NT2/D1 (cell line): Measurements from ENCODE around the gene MPPE1.

ENCODE experiments used
- DNase-seq: peaks from one replicate; pipeline ENCODE4 v3.0.0-alpha.2; 2011; ENCODE audit warnings: low read depth, low spot score
- H3K27me3 ChIP-seq: 2 replicates; pipeline ENCODE4 v1.6.0; 2011; ENCODE audit warnings: mild to moderate bottlenecking; ENCODE audit not compliant: insufficient read length, insufficient read depth
- H3K36me3 ChIP-seq: 2 replicates; pipeline ENCODE4 v1.6.1; 2011; ENCODE audit warnings: mild to moderate bottlenecking, low read length, mixed read lengths; ENCODE audit not compliant: insufficient read depth, insufficient read length
- H3K4me1 ChIP-seq: 2 replicates; pipeline ENCODE4 v1.5.1; 2011; ENCODE audit not compliant: insufficient read depth, insufficient read length
- H3K4me3 ChIP-seq: 2 replicates; pipeline ENCODE4 v1.5.1; 2011; ENCODE audit warnings: low read depth; ENCODE audit not compliant: insufficient read length
- H3K9ac ChIP-seq: 2 replicates; pipeline ENCODE4 v1.6.0; 2011; ENCODE audit warnings: low read depth; ENCODE audit not compliant: insufficient read length
- H3K9me3 ChIP-seq: 2 replicates; pipeline ENCODE4 v1.5.1; 2011; ENCODE audit warnings: mild to moderate bottlenecking, low read length; ENCODE audit not compliant: insufficient read depth
- SUZ12 ChIP-seq: IDR thresholded peaks from 2 replicates; pipeline ENCODE4 v1.6.1; 2011; ENCODE audit not compliant: insufficient read length, insufficient read depth; ENCODE audit errors: extremely low read depth
- YY1 ChIP-seq: IDR thresholded peaks from 2 replicates; pipeline ENCODE4 v1.6.1; 2011; ENCODE audit not compliant: insufficient read length, insufficient read depth
- ZNF274 ChIP-seq: IDR thresholded peaks from 2 replicates; pipeline ENCODE4 v1.6.1; 2011; ENCODE audit warnings: mild to moderate bottlenecking, low read depth, low read length

The MPPE1 gene

GRCh38 chr18:11877497-11878135 lies 30.5 kb downstream of the MPPE1 start:
- TF ChIP-seq YY1 (no peak), SUZ12 (no peak), ZNF274 (no peak)
- peaks cover 6% of the 10 kb centered on the region; the same call in 1 of the 2 replicates for H3K9me3 ChIP-seq

GRCh38 chr18:11874676-11875075 lies 33.4 kb downstream of the MPPE1 start:
- no peak for TF ChIP-seq SUZ12
- TF ChIP-seq ZNF274 = no peak
- TF ChIP-seq YY1 = no peak
- Histone ChIP-seq H3K36me3 (peaks cover 8% of the 10 kb centered on the region), H3K27me3 (no peaks in the 10 kb centered on the region), H3K4me3 (no peak overlapping the region), H3K9me3 (peaks cover 6% of the 10 kb centered on the region; the same call in 1 of the 2 replicates), H3K9ac (no peak overlapping the region), H3K4me1 (no peaks in the 10 kb centered on the region)
- DNase-seq = no peak

More at GRCh38 chr18:11877497-11878135, 30.5 kb downstream of the MPPE1 start:
- H3K27me3 ChIP-seq = no peaks in the 10 kb centered on the region
- no peak for DNase-seq
- peaks cover 14% of the 10 kb centered on the region for H3K36me3 ChIP-seq
- no peak overlapping the region for H3K9ac ChIP-seq
- H3K4me1 ChIP-seq = no peaks in the 10 kb centered on the region
- H3K4me3 ChIP-seq = no peak overlapping the region

GRCh38 chr18:11873670-11874340 lies 34.3 kb downstream of the MPPE1 start:
- TF ChIP-seq YY1 (no peak), SUZ12 (no peak), ZNF274 (no peak)

GRCh38 chr18:11872479-11873136 lies 35.5 kb downstream of the MPPE1 start:
- Histone ChIP-seq H3K4me1 (no peaks in the 10 kb centered on the region), H3K36me3 (peaks cover 12% of the 10 kb centered on the region), H3K9me3 (peaks cover 6% of the 10 kb centered on the region; the same call in 1 of the 2 replicates), H3K27me3 (no peaks in the 10 kb centered on the region), H3K9ac (no peak overlapping the region), H3K4me3 (no peak overlapping the region)
- no peak for DNase-seq
- no peak for TF ChIP-seq SUZ12
- TF ChIP-seq ZNF274 = no peak
- TF ChIP-seq YY1 = no peak

More at GRCh38 chr18:11873670-11874340, 34.3 kb downstream of the MPPE1 start:
- no peaks in the 10 kb centered on the region for H3K27me3 ChIP-seq
- no peak overlapping the region for H3K4me3 ChIP-seq
- no peak for DNase-seq
- H3K36me3 ChIP-seq = peaks cover 9% of the 10 kb centered on the region
- H3K9ac ChIP-seq = no peak overlapping the region
- no peaks in the 10 kb centered on the region for H3K4me1 ChIP-seq
- H3K9me3 ChIP-seq = peaks cover 6% of the 10 kb centered on the region; the same call in 1 of the 2 replicates

DNA sequence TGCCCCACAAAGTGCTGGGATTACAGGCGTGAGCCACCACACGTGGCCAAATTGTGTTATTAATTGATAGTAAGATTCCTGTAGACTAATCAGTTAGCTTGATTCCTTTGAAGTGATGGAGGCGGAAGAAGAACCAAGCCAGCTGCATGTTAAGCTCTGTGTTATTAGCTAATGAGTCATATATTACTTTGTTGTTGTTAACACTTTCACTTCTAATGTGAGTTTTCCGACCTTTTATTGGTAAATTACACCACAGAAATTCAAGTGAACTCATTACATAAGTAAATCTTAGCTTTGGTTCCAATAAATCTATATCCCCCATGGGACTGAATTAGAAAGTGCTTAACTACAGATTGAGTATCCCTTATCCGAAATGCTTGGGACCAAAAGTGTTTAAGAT lies 36.6 kb downstream of the MPPE1 start:
- Histone ChIP-seq H3K9ac (no peak overlapping the region), H3K36me3 (peaks cover 15% of the 10 kb centered on the region), H3K27me3 (no peaks in the 10 kb centered on the region), H3K4me3 (no peak overlapping the region), H3K4me1 (no peaks in the 10 kb centered on the region), H3K9me3 (peaks cover 6% of the 10 kb centered on the region; the same call in 1 of the 2 replicates)
- TF ChIP-seq SUZ12 (no peak), ZNF274 (no peak), YY1 (no peak)
- DNase-seq = no peak

- peaks cover 10% of the 10 kb centered on the region for H3K36me3 ChIP-seq
- no peak overlapping the region for H3K9ac ChIP-seq
- no peaks in the 10 kb centered on the region for H3K4me1 ChIP-seq
- TF ChIP-seq YY1 (no peak), SUZ12 (no peak), ZNF274 (no peak)
- H3K9me3 ChIP-seq = no peaks in the 10 kb centered on the region
- H3K27me3 ChIP-seq = no peaks in the 10 kb centered on the region
- H3K4me3 ChIP-seq = no peak overlapping the region
- no peak for DNase-seq
Measured at GRCh38 chr18:11868230-11868629, 39.9 kb downstream of the MPPE1 start.

DNA sequence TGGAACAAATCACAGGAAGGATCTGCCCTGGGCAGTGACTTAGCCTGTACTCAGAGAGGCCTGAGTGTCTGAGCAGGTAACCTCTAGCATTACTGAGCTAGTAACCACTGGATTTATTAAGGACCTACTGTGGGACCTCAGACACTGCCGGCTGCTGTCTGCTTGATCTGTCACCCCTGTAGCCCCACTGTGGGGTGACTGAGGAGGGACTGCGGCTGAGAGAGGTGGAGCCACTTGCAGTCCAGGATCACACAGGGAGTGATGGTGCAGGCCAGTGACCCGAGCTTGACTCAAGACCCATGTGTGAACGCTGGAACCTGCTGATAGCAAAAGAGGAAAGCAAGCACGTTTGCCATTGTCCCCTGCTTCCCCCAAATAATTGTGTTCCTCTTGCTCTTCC lies 41.4 kb downstream of the MPPE1 start:
- H3K9ac ChIP-seq = no peak overlapping the region
- no peak for DNase-seq
- TF ChIP-seq YY1 (no peak), SUZ12 (no peak)
- H3K36me3 ChIP-seq = peaks cover 6% of the 10 kb centered on the region
- no peaks in the 10 kb centered on the region for H3K27me3 ChIP-seq
- no peaks in the 10 kb centered on the region for H3K9me3 ChIP-seq
- H3K4me3 ChIP-seq = no peak overlapping the region
- H3K4me1 ChIP-seq = no peaks in the 10 kb centered on the region
